ENCODE measurements around the gene CSHL1. TPM values are rescaled to one million over a fixed set of nuclear protein-coding genes. Genes with fewer than 3 reads are reported as not detected.

CSHL1 gene
- total RNA-seq, 4 donors from 2014 or later, result not detected

DNA sequence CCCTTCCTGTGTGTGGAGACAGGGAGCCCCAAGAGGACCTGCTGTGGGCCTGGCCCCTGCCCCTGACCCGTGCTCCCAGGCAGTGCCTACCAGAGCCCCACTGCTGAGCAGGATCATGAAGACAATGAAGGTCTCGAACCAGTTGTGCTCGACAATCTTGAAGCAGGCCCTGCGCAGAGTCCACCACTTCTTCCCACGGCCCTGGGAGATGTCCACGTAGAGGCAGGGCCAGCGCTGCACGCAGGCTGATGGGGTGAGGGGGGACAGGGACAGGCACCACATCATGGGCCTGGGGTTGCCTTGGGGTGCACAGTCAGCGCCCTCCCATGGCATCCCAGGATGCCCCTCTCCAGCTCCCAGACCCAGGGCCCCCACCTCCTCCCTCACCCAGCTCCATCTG lies 37.5 kb upstream of the CSHL1 start:
- no peaks in the 10 kb centered on the region for H3K9me3 ChIP-seq
- no peak overlapping the region for H3K4me3 ChIP-seq (replicated peaks in 1 of 3)
- 92 to 98% methylated on average over 4 to 9 of the region's 9 CpGs for WGBS, 2 donors
- H3K27me3 ChIP-seq, result no peaks in the 10 kb centered on the region
- no peaks in the 10 kb centered on the region for H3K36me3 ChIP-seq
- TF ChIP-seq, protein P1, sequence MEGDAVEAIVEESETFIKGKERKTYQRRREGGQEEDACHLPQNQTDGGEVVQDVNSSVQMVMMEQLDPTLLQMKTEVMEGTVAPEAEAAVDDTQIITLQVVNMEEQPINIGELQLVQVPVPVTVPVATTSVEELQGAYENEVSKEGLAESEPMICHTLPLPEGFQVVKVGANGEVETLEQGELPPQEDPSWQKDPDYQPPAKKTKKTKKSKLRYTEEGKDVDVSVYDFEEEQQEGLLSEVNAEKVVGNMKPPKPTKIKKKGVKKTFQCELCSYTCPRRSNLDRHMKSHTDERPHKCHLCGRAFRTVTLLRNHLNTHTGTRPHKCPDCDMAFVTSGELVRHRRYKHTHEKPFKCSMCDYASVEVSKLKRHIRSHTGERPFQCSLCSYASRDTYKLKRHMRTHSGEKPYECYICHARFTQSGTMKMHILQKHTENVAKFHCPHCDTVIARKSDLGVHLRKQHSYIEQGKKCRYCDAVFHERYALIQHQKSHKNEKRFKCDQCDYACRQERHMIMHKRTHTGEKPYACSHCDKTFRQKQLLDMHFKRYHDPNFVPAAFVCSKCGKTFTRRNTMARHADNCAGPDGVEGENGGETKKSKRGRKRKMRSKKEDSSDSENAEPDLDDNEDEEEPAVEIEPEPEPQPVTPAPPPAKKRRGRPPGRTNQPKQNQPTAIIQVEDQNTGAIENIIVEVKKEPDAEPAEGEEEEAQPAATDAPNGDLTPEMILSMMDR (IDR thresholded peaks at IDR 0.05), result no peak
- no peak for TF ChIP-seq POLR2A (IDR thresholded peaks at IDR 0.05)
- DNase-seq, result no peak
- no peak overlapping the region for H3K27ac ChIP-seq
- intact Hi-C loops (cut with DNase I), result no loop called here
- H3K4me1 ChIP-seq, result peaks cover 15 to 20% of the 10 kb centered on the region in 2 donors

DNA sequence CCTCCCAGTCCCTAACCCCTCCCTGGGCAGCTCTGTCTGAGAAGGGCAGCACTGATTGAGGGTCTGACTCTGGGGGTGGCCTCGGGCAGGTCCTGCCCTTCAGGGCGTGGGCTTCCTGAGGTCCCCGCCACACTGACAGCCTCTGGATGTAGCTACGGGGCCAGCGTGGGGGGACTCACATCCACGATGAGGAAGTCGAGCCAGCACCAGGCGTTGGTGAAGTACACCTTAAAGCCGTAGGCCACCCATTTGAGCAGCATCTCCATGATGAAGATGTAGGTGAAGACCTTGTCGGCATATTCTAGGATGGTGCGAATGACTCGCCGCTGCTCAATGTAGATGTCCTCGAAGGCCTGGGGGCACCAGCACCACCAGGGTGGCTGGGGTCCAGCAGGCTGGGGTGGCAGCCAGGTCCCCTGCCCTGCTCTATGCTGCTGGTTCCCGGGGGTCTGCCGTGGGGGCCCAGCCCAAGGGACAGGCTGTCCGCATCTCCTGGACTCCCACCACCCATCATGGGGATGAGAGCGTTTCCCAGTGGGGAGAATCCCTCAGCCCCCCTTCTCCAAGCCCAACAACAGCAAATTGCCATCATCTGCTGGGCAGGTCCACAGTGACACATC lies 36.8 kb upstream of the CSHL1 start:
- no peak overlapping the region for H3K4me3 ChIP-seq (replicated peaks in 1 of 3)
- TF ChIP-seq, protein P1 (IDR thresholded peaks at IDR 0.05), result no peak
- TF ChIP-seq POLR2A (IDR thresholded peaks at IDR 0.05), result no peak
- no peaks in the 10 kb centered on the region for H3K27me3 ChIP-seq
- no peak for DNase-seq
- WGBS, 2 donors, result 90 to 93% methylated on average over 9 to 17 of the region's 18 CpGs
- no peak overlapping the region for H3K27ac ChIP-seq
- H3K4me1 ChIP-seq, result peaks cover 15 to 20% of the 10 kb centered on the region in 2 donors
- H3K36me3 ChIP-seq, result no peaks in the 10 kb centered on the region
- intact Hi-C loops (cut with DNase I), result no loop called here
- H3K9me3 ChIP-seq, result no peaks in the 10 kb centered on the region

DNA sequence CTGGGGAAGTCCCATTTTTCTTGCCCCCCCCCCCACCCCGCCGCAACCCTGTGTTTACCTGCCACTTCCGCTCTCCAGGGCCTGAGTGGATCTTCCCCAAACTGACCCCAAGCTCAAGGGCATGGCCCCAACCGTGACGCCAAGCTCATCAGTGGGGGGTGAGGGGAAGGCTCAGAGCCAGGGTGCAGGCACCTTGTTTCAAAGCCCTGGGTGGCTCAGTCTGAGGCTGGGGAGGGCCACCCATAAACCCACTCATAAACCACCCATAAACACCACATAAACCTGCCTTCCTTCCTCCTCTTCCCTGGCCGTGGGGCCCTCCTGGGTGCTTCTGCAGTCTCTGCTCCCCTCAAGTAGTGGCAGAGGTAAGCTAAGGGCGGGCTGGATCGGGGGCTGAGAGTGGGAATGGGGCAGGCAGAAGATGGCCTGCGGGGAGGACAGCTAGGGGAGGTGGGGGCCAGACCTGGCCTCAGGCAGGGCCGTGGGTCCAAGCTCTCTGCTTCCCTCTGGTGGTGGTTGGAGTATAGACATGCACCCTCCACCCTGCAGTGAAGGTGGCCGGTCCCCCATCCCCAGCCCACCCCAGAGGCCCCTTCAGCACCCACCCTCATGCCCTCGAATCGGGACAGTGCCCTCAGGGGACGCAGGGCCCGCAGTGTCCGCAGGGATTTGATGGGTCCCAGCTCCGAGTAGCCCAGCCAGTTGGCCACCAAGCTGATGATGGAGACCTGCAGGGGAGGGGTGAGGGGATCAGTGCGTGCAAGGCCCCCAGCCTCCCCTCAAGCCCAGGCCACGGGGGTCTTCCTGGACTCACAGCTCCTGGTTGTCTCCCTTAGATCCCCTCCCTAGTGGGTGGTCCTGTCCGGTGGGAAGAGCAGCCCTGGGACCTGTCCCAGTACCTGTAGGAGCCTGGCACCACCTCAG lies 35.6 kb upstream of the CSHL1 start:
- WGBS, 2 donors, result 32 to 36% methylated on average over 9 to 10 of the region's 20 CpGs
- peak; percentile 52 to 56 for DNase-seq
- intact Hi-C loops (cut with DNase I), result no loop called here

GRCh38 chr17:63945784-63946439 lies 34.9 kb upstream of the CSHL1 start:
- intact Hi-C loops (cut with DNase I), result no loop called here
- Histone ChIP-seq H3K4me3 (replicated peaks in 1 of 3) (no peak overlapping the region), H3K4me1 (peaks cover 15 to 20% of the 10 kb centered on the region in 2 donors), H3K36me3 (no peaks in the 10 kb centered on the region), H3K27me3 (no peaks in the 10 kb centered on the region), H3K9me3 (no peaks in the 10 kb centered on the region), H3K27ac (peak overlapping the region; percentile 42 to 81 (median 67))
- TF ChIP-seq, protein P1 (IDR thresholded peaks at IDR 0.05), result no peak
- no peak for TF ChIP-seq POLR2A (IDR thresholded peaks at IDR 0.05)
- peak; percentile 64 to 81 for DNase-seq
- 55 to 58% methylated on average over 2 to 6 of the region's 6 CpGs for WGBS, 2 donors

More for the DNA sequence above, 35.6 kb upstream of the CSHL1 start:
- H3K36me3 ChIP-seq, result no peaks in the 10 kb centered on the region
- H3K27me3 ChIP-seq, result no peaks in the 10 kb centered on the region
- H3K27ac ChIP-seq, result peak overlapping the region; percentile 42 to 81 (median 67)
- H3K9me3 ChIP-seq, result no peaks in the 10 kb centered on the region
- TF ChIP-seq, protein P1 (IDR thresholded peaks at IDR 0.05), result peak; percentile 60 to 87 (median 70)
- no peak for TF ChIP-seq POLR2A (IDR thresholded peaks at IDR 0.05)
- H3K4me3 ChIP-seq (replicated peaks in 1 of 3), result no peak overlapping the region
- H3K4me1 ChIP-seq, result peaks cover 15 to 20% of the 10 kb centered on the region in 2 donors

Measured in thyroid gland (tissue), 4 donors.